Osteocyte (in vitro differentiated cells): ENCODE measurements around the gene CARD6. TPM values are rescaled to one million over a fixed set of nuclear protein-coding genes. Genes with fewer than 3 reads are reported as not detected.

Experiments
- DNase-seq: peaks from one replicate; pipeline ENCODE4 v3.0.0; 2021; ENCODE audit warnings: mixed read lengths; ENCODE audit not compliant: unreplicated experiment; ENCODE audit errors: extremely low spot score
- H3K27ac Mint-ChIP-seq: one replicate; pipeline ENCODE4 v1.8.0; 2021; ENCODE audit warnings: mild to moderate bottlenecking, mixed read lengths; ENCODE audit not compliant: unreplicated experiment
- H3K27me3 Mint-ChIP-seq: one replicate; pipeline ENCODE4 v1.8.0; 2021; ENCODE audit warnings: mixed read lengths; ENCODE audit not compliant: unreplicated experiment
- H3K36me3 Mint-ChIP-seq: one replicate; pipeline ENCODE4 v1.8.0; 2021; ENCODE audit warnings: mixed read lengths; ENCODE audit not compliant: unreplicated experiment
- H3K4me1 Mint-ChIP-seq: one replicate; pipeline ENCODE4 v1.8.0; 2021; ENCODE audit warnings: mixed read lengths; ENCODE audit not compliant: unreplicated experiment
- H3K4me3 Mint-ChIP-seq: one replicate; pipeline ENCODE4 v1.8.0; 2021; ENCODE audit warnings: mild to moderate bottlenecking, moderate library complexity, mixed read lengths; ENCODE audit not compliant: unreplicated experiment
- H3K9me3 Mint-ChIP-seq: one replicate; pipeline ENCODE4 v1.8.0; 2021; ENCODE audit warnings: mixed read lengths; ENCODE audit not compliant: unreplicated experiment
- total RNA-seq: library from RNA; stranded (reverse); gene quantifications from 2 replicates; pipeline ENCODE4 v1.2.1, GENCODE V29; 2021
- TF ChIP-seq, protein P1 (sequence below): fragments of 200-600 bp; sonication (generic); IDR thresholded peaks from 2 replicates; pipeline ENCODE4 v1.5.0; 2021; ENCODE audit warnings: antibody characterized with exemption, mild to moderate bottlenecking, moderate library complexity

CARD6 gene
- total RNA-seq, 1 donor from 2014 or later, result 1.1 TPM

DNA sequence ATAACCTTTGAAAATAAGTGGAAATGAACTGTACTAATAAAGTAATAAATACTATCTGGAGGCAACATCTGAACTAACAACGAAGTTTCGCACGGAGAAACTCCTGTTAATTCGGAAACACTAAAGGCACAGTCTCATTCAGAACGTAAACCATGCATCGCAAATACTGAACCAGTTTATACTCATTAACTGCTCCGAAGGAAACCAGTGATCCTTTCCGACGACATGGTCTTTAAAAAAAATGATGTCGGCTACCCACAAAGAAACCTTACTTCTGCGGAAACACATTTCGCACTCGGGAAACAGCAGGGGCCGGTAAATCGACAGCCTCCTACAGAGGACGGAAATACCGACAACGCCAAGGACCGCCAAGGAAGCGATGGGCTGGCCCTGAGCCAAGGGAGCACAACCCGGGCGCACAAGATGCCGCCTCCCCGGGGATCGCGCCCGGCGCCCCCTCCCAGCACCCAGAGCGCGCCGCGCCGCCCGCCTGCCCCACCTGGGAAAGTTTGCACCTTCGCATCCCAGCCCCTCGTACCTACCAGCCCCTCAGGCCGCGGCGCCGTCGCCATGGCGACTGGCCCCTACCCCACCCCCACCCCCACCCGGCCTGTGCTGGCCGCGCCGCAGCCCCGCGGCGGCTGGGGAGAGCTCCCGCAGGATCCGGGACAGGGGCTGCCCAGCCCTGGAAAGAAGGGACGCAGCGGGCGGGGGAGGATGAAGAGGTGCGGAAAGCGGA, 43.7 kb upstream of the CARD6 start:
- H3K27me3 Mint-ChIP-seq, result no peaks in the 10 kb centered on the region
- TF ChIP-seq, protein P1, sequence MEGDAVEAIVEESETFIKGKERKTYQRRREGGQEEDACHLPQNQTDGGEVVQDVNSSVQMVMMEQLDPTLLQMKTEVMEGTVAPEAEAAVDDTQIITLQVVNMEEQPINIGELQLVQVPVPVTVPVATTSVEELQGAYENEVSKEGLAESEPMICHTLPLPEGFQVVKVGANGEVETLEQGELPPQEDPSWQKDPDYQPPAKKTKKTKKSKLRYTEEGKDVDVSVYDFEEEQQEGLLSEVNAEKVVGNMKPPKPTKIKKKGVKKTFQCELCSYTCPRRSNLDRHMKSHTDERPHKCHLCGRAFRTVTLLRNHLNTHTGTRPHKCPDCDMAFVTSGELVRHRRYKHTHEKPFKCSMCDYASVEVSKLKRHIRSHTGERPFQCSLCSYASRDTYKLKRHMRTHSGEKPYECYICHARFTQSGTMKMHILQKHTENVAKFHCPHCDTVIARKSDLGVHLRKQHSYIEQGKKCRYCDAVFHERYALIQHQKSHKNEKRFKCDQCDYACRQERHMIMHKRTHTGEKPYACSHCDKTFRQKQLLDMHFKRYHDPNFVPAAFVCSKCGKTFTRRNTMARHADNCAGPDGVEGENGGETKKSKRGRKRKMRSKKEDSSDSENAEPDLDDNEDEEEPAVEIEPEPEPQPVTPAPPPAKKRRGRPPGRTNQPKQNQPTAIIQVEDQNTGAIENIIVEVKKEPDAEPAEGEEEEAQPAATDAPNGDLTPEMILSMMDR, result no peak
- peak; percentile 88 for DNase-seq
- H3K27ac Mint-ChIP-seq, result peak overlapping the region; percentile 94
- no peaks in the 10 kb centered on the region for H3K9me3 Mint-ChIP-seq
- peak overlapping the region; percentile 87 for H3K4me3 Mint-ChIP-seq
- peaks cover 41% of the 10 kb centered on the region for H3K4me1 Mint-ChIP-seq
- H3K36me3 Mint-ChIP-seq, result peaks cover 2% of the 10 kb centered on the region

DNA sequence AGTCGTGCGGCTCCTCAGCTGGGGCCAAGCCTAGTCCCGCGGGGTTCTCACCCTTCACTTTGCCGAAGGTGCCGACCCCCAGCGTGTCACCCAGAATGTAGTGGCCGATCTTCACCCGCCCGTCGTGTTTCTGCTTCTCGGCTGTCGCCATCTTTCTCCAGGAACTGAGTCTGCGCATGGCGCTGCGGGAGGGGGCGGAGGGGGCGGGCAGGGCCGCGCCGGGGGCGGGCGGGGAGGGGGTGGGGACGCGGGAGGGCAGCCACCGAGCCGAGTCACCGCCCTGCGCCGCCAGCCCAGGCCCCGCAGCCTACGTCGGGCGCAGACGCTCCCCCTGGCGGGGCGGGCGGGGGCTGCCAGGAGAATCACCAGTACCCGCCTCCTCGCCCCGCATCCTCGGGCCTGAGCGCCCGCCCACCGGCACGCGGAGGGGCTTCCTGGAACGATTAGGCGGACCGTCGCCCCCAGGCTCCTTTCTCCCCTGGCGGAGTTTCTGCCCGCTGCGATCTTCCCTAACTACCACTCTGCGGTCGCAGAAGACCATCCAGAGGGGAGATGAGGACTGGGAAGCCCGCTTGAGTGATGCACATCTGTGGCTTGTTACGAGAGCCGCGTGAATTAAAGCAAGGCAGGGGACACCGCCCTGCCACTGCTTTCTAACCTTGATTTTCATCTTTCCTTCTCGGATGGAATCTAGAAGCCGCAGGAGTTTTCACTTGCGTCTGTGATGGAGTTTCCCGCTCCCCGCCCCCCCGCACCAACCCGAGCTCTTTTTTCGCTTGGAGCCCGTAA, 43.0 kb upstream of the CARD6 start, which contains the start of gene PRKAA1:
Gene PRKAA1 (minus strand): TSS at position 363 of the 789 bp plus-strand sequence. CDS start 185 bp downstream, at position 178.
- H3K27ac Mint-ChIP-seq, result peak within 1 kb of the TSS; percentile 94
- H3K27me3 Mint-ChIP-seq, result no peaks in the 10 kb centered on the region
- peaks cover 41% of the 10 kb centered on the region for H3K4me1 Mint-ChIP-seq
- H3K9me3 Mint-ChIP-seq, result no peaks in the 10 kb centered on the region
- H3K36me3 Mint-ChIP-seq, result peaks cover 2% of the 10 kb centered on the region
- TF ChIP-seq, protein P1, result peak; percentile 84
- DNase-seq, result peak; percentile 97
- peak within 1 kb of the TSS; percentile 87 for H3K4me3 Mint-ChIP-seq

DNA sequence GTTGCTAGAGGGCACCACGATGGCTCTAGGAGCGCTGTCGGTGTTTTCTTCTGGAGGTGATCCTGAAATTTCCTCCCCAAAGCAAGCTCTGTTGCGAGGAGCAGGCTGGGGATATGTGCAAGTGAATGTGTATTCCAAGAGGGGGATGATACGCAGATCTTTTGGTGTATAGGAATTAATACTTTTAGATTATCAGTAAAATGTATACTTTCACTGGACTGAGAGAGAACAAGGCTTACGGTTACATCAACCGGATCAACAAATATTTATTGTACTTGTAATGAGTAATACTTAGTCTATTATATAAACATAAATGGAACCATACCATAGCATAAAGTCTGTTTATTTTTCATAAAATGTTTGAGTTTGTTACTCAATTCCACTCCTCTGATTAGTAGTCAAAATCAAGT, 42.4 kb upstream of the CARD6 start:
- H3K36me3 Mint-ChIP-seq, result peaks cover 2% of the 10 kb centered on the region
- DNase-seq, result no peak
- H3K27ac Mint-ChIP-seq, result peak overlapping the region; percentile 86
- peaks cover 36% of the 10 kb centered on the region for H3K4me1 Mint-ChIP-seq
- H3K4me3 Mint-ChIP-seq, result peak overlapping the region; percentile 86
- no peaks in the 10 kb centered on the region for H3K27me3 Mint-ChIP-seq
- TF ChIP-seq, protein P1, result no peak
- H3K9me3 Mint-ChIP-seq, result no peaks in the 10 kb centered on the region

DNA sequence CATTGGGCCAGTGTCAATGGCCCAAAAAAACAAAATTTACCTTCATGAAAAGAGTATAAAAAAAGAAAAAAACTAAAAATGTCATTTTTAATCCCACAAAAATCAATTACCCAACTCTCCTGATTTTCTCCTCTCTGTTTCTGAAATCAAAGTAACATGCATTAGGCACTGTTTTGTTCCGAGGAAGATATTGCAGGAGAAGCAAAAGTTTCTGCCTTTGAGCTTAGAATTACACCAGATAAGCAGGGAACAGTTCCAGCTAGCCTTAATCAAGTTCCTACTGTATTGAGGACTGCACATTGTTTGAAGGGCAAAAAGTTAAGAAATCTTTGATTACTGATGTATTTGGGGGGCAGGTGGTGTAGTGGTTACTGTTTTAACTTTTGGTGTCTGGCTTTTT, 41.9 kb upstream of the CARD6 start:
- peaks cover 33% of the 10 kb centered on the region for H3K4me1 Mint-ChIP-seq
- H3K9me3 Mint-ChIP-seq, result no peaks in the 10 kb centered on the region
- DNase-seq, result no peak
- TF ChIP-seq, protein P1, result no peak
- peaks cover 2% of the 10 kb centered on the region for H3K36me3 Mint-ChIP-seq
- peak overlapping the region; percentile 86 for H3K4me3 Mint-ChIP-seq
- no peaks in the 10 kb centered on the region for H3K27me3 Mint-ChIP-seq
- peak overlapping the region; percentile 86 for H3K27ac Mint-ChIP-seq
